Osteoblast (primary cell): Measurements from ENCODE around the gene RIMS1. TPM values are rescaled to one million over a fixed set of nuclear protein-coding genes. Genes with fewer than 3 reads are reported as not detected.

Experiments used
- DNase-seq: peaks from one replicate; pipeline ENCODE4 v3.0.0; 2011; ENCODE audit warnings: low spot score, mixed read lengths; ENCODE audit not compliant: insufficient read length; ENCODE audit errors: missing footprints
- H2AFZ ChIP-seq: 2 replicates; pipeline ENCODE4 v1.6.0; 2011; ENCODE audit warnings: mild to moderate bottlenecking, low read length
- H3K27ac ChIP-seq: 2 replicates; pipeline ENCODE4 v1.5.1; 2011; ENCODE audit warnings: mild to moderate bottlenecking, low read depth, low read length, moderate library complexity
- H3K27me3 ChIP-seq: 2 replicates; pipeline ENCODE4 v1.6.0; 2012; ENCODE audit warnings: mild to moderate bottlenecking, control low read depth, inconsistent platforms, low read length, moderate library complexity; ENCODE audit not compliant: insufficient read depth
- H3K36me3 ChIP-seq: 2 replicates; pipeline ENCODE4 v1.5.1; 2011; ENCODE audit warnings: mild to moderate bottlenecking, low read length, control low read depth, moderate library complexity; ENCODE audit not compliant: insufficient read depth
- H3K4me1 ChIP-seq: 2 replicates; pipeline ENCODE4 v1.5.1; 2011; ENCODE audit warnings: mild to moderate bottlenecking, low read length, control low read depth, moderate library complexity; ENCODE audit not compliant: insufficient read depth
- H3K4me2 ChIP-seq: 2 replicates; pipeline ENCODE4 v1.6.0; 2011; ENCODE audit warnings: mild to moderate bottlenecking, low read length; ENCODE audit not compliant: insufficient read depth
- H3K4me3 ChIP-seq: fragments of 200-600 bp; sonication (generic); 3 replicates; pipeline ENCODE4 v1.5.1; 2012; ENCODE audit warnings: mild to moderate bottlenecking, low read length, inconsistent platforms; ENCODE audit not compliant: insufficient read depth
- H3K79me2 ChIP-seq: 2 replicates; pipeline ENCODE4 v1.6.0; 2012; ENCODE audit warnings: mild to moderate bottlenecking, low read length, control low read depth, inconsistent platforms; ENCODE audit not compliant: insufficient read depth
- H3K9me3 ChIP-seq: 2 replicates; pipeline ENCODE4 v1.5.1; 2011; ENCODE audit warnings: low read depth, low read length, control low read depth
- H4K20me1 ChIP-seq: 2 replicates; pipeline ENCODE4 v1.6.0; 2012; ENCODE audit warnings: mild to moderate bottlenecking, low read length, control low read depth; ENCODE audit not compliant: insufficient read depth
- total RNA-seq: library from RNA; depleted of rRNA; stranded (reverse); fragments of >200 nt; gene quantifications from 2 replicates; pipeline ENCODE4 v1.2.3, GENCODE V29; 2012
- TF ChIP-seq, protein P1 (sequence below): IDR thresholded peaks from 2 replicates; pipeline ENCODE4 v1.5.1; 2011; ENCODE audit warnings: mild to moderate bottlenecking, low read depth, low read length, moderate library complexity; ENCODE audit errors: extremely low read depth

Gene RIMS1
- total RNA-seq, 1 donor: 13.4 TPM

DNA sequence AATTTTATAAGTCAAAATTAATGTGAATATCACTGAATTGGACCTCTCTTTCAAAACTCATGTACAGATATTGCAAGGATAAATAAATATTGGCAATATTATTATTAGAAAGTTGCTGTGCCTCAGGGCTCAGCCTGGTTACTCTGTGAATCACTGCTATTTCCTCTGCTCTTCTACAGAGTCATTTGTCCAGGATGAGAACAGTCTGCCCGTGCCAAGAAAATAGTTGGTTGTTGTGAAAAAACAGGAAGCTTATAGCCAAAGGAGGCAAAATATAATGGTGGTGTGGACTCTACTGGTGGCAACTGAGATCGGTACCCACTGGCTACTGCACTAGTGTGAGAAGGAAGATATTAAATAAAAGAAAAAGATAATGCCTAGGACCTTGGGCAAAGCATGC is 93.6 kb downstream of the RIMS1 start:
- TF ChIP-seq, protein P1, sequence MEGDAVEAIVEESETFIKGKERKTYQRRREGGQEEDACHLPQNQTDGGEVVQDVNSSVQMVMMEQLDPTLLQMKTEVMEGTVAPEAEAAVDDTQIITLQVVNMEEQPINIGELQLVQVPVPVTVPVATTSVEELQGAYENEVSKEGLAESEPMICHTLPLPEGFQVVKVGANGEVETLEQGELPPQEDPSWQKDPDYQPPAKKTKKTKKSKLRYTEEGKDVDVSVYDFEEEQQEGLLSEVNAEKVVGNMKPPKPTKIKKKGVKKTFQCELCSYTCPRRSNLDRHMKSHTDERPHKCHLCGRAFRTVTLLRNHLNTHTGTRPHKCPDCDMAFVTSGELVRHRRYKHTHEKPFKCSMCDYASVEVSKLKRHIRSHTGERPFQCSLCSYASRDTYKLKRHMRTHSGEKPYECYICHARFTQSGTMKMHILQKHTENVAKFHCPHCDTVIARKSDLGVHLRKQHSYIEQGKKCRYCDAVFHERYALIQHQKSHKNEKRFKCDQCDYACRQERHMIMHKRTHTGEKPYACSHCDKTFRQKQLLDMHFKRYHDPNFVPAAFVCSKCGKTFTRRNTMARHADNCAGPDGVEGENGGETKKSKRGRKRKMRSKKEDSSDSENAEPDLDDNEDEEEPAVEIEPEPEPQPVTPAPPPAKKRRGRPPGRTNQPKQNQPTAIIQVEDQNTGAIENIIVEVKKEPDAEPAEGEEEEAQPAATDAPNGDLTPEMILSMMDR: no peak
- Histone ChIP-seq H3K4me2 (no peak overlapping the region), H3K79me2 (no peaks in the 10 kb centered on the region), H3K27me3 (no peaks in the 10 kb centered on the region), H2AFZ (no peak overlapping the region), H4K20me1 (no peaks in the 10 kb centered on the region), H3K4me3 (no peak overlapping the region), H3K27ac (no peak overlapping the region), H3K9me3 (no peaks in the 10 kb centered on the region), H3K36me3 (no peaks in the 10 kb centered on the region), H3K4me1 (no peaks in the 10 kb centered on the region)
- no peak for DNase-seq

DNA sequence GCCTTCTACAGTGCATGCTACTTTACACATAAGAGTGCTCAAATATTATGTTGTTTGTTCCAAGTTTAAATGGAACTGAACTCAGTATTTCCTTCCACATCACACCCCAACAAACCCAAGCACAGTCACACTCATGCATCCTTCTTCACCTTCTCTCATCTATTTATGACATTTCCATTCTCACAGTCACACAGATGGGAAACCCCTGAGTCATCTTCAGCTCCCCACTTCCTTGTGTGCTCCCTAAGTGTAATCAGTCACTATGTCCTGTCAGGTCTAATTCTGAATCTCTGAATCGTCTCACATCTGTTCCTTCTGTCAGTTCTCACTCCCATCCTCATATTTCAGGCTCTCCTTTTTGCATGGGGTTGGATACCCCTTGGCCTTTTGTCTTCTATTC is 96.0 kb downstream of the RIMS1 start:
- Histone ChIP-seq H3K27me3 (no peaks in the 10 kb centered on the region), H3K79me2 (no peaks in the 10 kb centered on the region), H2AFZ (no peak overlapping the region), H3K36me3 (no peaks in the 10 kb centered on the region), H4K20me1 (no peaks in the 10 kb centered on the region), H3K4me1 (no peaks in the 10 kb centered on the region), H3K4me3 (no peak overlapping the region), H3K4me2 (no peak overlapping the region), H3K27ac (no peak overlapping the region), H3K9me3 (no peaks in the 10 kb centered on the region)
- TF ChIP-seq, protein P1: no peak
- no peak for DNase-seq

DNA sequence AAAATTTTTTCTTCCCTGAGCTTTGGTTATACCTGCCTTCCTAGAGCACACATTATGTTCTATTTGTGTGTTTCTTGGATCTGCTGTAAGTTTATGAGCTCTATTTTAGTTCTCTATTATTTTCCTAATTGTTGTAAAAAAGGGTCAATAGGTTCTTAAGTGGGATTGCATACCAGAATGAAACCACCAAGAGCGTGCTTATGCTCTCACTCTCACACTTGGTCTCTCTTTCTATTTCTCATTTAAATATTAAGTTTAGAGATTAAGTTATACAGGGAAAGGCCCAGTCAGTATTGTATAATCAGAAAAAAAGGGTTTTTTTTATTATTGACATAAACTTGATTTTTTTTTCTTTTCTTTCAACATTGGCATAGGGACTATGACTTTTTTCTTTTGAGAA is 96.8 kb downstream of the RIMS1 start:
- Histone ChIP-seq H3K4me3 (no peak overlapping the region), H2AFZ (no peak overlapping the region), H3K79me2 (no peaks in the 10 kb centered on the region), H3K4me1 (no peaks in the 10 kb centered on the region), H3K27me3 (no peaks in the 10 kb centered on the region), H3K9me3 (no peaks in the 10 kb centered on the region), H3K36me3 (no peaks in the 10 kb centered on the region), H3K4me2 (no peak overlapping the region), H3K27ac (no peak overlapping the region), H4K20me1 (no peaks in the 10 kb centered on the region)
- no peak for DNase-seq
- TF ChIP-seq, protein P1: no peak

DNA sequence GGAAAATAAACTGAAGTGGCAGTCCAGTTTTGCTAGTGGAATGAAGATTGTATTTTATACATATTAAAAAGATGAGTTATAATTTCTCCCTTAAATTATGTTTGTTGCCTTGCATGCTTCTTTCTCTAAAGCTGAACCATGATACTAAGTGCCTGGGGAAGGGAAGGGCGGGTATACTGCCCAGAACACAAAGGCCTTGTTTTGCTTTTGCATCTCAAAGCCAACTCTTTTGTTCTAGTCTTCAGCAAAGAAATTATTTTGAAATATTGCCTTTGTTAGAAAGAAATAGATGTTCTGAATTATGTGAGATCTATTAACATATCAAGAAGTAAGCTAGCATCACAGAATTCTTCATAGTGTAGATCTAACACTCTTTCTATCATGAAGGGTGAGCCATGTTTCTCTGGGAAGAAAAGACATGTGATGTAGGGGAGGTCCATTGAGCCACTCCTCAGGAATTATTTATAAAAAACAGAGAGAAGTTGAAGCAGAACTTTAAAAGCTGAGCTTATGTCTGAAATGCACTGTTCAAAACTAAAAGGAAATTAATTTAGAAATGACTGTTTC is 108.4 kb downstream of the RIMS1 start:
- Histone ChIP-seq H3K36me3 (no peaks in the 10 kb centered on the region), H3K4me3 (no peak overlapping the region), H3K9me3 (no peaks in the 10 kb centered on the region), H2AFZ (no peak overlapping the region), H3K4me1 (no peaks in the 10 kb centered on the region), H3K27me3 (no peaks in the 10 kb centered on the region), H3K4me2 (no peak overlapping the region), H3K27ac (no peak overlapping the region), H4K20me1 (no peaks in the 10 kb centered on the region), H3K79me2 (no peaks in the 10 kb centered on the region)
- TF ChIP-seq, protein P1: no peak
- no peak for DNase-seq
